Trophoblast cell (in vitro differentiated cells and primary cell): ENCODE measurements around the gene PALLD.

Experiments used
- DNase-seq, 2 donors: peaks; one replicate each; pipeline ENCODE4 v3.0.0-alpha.2; 2016
- H2AFZ ChIP-seq: 2 replicates; pipeline ENCODE4 v1.6.1; 2013; ENCODE audit warnings: low read length, moderate library complexity, mild to moderate bottlenecking; ENCODE audit not compliant: insufficient read depth, poor library complexity
- H2AK5ac ChIP-seq: 2 replicates; pipeline ENCODE4 v1.6.1; 2013; ENCODE audit warnings: mild to moderate bottlenecking, low read length
- H2BK120ac ChIP-seq: 2 replicates; pipeline ENCODE4 v1.6.1; 2013; ENCODE audit warnings: low read length, mild to moderate bottlenecking, moderate library complexity; ENCODE audit not compliant: insufficient read depth, poor library complexity
- H2BK12ac ChIP-seq: 2 replicates; pipeline ENCODE4 v1.6.1; 2013; ENCODE audit warnings: mild to moderate bottlenecking, low read length, moderate library complexity
- H2BK5ac ChIP-seq: 2 replicates; pipeline ENCODE4 v1.6.1; 2013; ENCODE audit warnings: low read length, low read depth, moderate library complexity, mild to moderate bottlenecking; ENCODE audit not compliant: poor library complexity
- H3K14ac ChIP-seq: 2 replicates; pipeline ENCODE4 v1.6.1; 2013; ENCODE audit warnings: mild to moderate bottlenecking, low read length
- H3K18ac ChIP-seq: 2 replicates; pipeline ENCODE4 v1.6.1; 2013; ENCODE audit warnings: mild to moderate bottlenecking, low read length
- H3K23ac ChIP-seq: 2 replicates; pipeline ENCODE4 v1.6.1; 2013; ENCODE audit warnings: low read length
- H3K27ac ChIP-seq: 2 replicates; pipeline ENCODE4 v1.5.1; 2013; ENCODE audit warnings: low read depth, mild to moderate bottlenecking, inconsistent platforms, low read length, moderate library complexity
- H3K27me3 ChIP-seq: 2 replicates; pipeline ENCODE4 v1.6.1; 2013; ENCODE audit warnings: inconsistent platforms, mild to moderate bottlenecking, low read length, moderate library complexity; ENCODE audit not compliant: insufficient read depth
- H3K36me3 ChIP-seq, 2 experiments: 1 replicate in 1 of 2; 2 replicates in 1 of 2; pipeline ENCODE4 v1.6.1; 2013; ENCODE audit warnings: low read length in 2 of 2, mild to moderate bottlenecking in 2 of 2, moderate library complexity in 1 of 2; ENCODE audit not compliant: insufficient read depth in 2 of 2, control insufficient read depth in 1 of 2
- H3K4ac ChIP-seq: 2 replicates; pipeline ENCODE4 v1.6.1; 2013; ENCODE audit warnings: low read depth, mild to moderate bottlenecking, low read length, moderate library complexity
- H3K4me1 ChIP-seq, 2 experiments: 1 replicate in 1 of 2; 2 replicates in 1 of 2; pipeline ENCODE4 v1.6.1; 2013; ENCODE audit warnings: low read length in 2 of 2, mild to moderate bottlenecking in 2 of 2, moderate library complexity in 1 of 2; ENCODE audit not compliant: insufficient read depth in 2 of 2, control insufficient read depth in 1 of 2
- H3K4me2 ChIP-seq: 2 replicates; pipeline ENCODE4 v1.6.1; 2013; ENCODE audit warnings: inconsistent platforms, mild to moderate bottlenecking, low read length, moderate library complexity
- H3K4me3 ChIP-seq: 2 replicates; pipeline ENCODE4 v1.5.1; 2013; ENCODE audit warnings: mild to moderate bottlenecking, low read depth, low read length, inconsistent platforms
- H3K79me1 ChIP-seq: one replicate; pipeline ENCODE4 v1.6.1; 2013; ENCODE audit warnings: low read length
- H3K79me2 ChIP-seq: 2 replicates; pipeline ENCODE4 v1.6.1; 2013; ENCODE audit warnings: low read length, mild to moderate bottlenecking; ENCODE audit not compliant: control insufficient read depth, insufficient read depth, poor library complexity
- H3K9ac ChIP-seq: 2 replicates; pipeline ENCODE4 v1.6.1; 2013; ENCODE audit warnings: mild to moderate bottlenecking, low read length
- H3K9me3 ChIP-seq: 2 replicates; pipeline ENCODE4 v1.6.1; 2013; ENCODE audit warnings: low read depth, mild to moderate bottlenecking, control low read depth, inconsistent platforms, low read length; ENCODE audit not compliant: insufficient read depth
- H4K12ac ChIP-seq: 2 replicates; pipeline ENCODE4 v1.6.1; 2013; ENCODE audit warnings: low read depth, mild to moderate bottlenecking, low read length, moderate library complexity
- H4K8ac ChIP-seq: 2 replicates; pipeline ENCODE4 v1.6.1; 2013; ENCODE audit warnings: low read depth, mild to moderate bottlenecking, low read length, moderate library complexity
- H4K91ac ChIP-seq: one replicate; pipeline ENCODE4 v1.6.1; 2013; ENCODE audit warnings: low read depth, mild to moderate bottlenecking, low read length, moderate library complexity
- WGBS: extraction: QIAGEN DNeasy Blood & Tissue Kit; methylation state at CpG from one replicate; pipeline ENCODE4 v1.1.7; 2013; ENCODE audit warnings: missing lambda C conversion rate; ENCODE audit not compliant: insufficient read length, insufficient coverage; ENCODE audit errors: extremely low coverage; 5-methylcytosine and 5-hydroxymethylcytosine counted together

The PALLD gene

DNA sequence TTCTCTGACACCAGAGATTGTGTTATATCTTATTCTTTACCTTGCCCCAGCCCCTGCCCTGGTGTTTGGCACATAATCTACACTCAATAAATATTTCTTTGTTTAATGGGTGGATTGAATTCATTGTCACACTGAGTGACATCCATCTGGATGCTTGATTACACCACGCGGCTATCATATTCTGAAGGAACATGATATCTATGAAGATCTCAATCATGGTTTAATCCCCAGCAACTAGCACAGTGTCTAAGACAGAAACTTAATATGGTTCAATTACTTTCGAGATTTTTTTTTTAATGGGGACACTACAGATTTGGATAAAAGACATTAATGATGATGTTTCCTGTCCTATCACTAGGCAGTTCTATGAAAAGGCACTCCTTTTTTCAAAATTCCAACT lies 246.3 kb downstream of the PALLD start:
- Histone ChIP-seq H3K18ac (no peak overlapping the region), H4K8ac (no peak overlapping the region), H3K79me1 (peaks cover 10% of the 10 kb centered on the region), H3K4me3 (no peak overlapping the region), H3K27ac (no peak overlapping the region), H2AK5ac (no peak overlapping the region), H2BK120ac (no peak overlapping the region), H3K9me3 (no peaks in the 10 kb centered on the region), H3K14ac (no peak overlapping the region), H4K91ac (no peak overlapping the region), H2AFZ (no peak overlapping the region), H3K4me1 (peaks cover 3 to 6% of the 10 kb centered on the region in 2 experiments), H3K36me3 (peaks cover 2 to 8% of the 10 kb centered on the region in 2 experiments), H3K23ac (no peak overlapping the region), H4K12ac (no peak overlapping the region), H3K27me3 (no peaks in the 10 kb centered on the region), H3K79me2 (no peaks in the 10 kb centered on the region), H3K4ac (no peak overlapping the region), H2BK12ac (no peak overlapping the region), H2BK5ac (no peak overlapping the region), H3K9ac (no peak overlapping the region), H3K4me2 (no peak overlapping the region)
- no CpG with 5 or more reads among the region's 3 CpGs for WGBS
- DNase-seq = no peak

GRCh38 chr4:168743601-168744000 lies 246.7 kb downstream of the PALLD start:
- Histone ChIP-seq H3K14ac (no peak overlapping the region), H3K4ac (no peak overlapping the region), H2BK5ac (no peak overlapping the region), H3K27ac (peak overlapping the region; percentile 30), H4K91ac (no peak overlapping the region), H3K18ac (no peak overlapping the region), H3K4me1 (peaks cover 3 to 6% of the 10 kb centered on the region in 2 experiments), H3K4me2 (no peak overlapping the region), H3K79me2 (no peaks in the 10 kb centered on the region), H3K36me3 (peaks cover 2 to 10% of the 10 kb centered on the region in 2 experiments), H4K8ac (no peak overlapping the region), H3K9me3 (no peaks in the 10 kb centered on the region), H2AFZ (no peak overlapping the region), H3K4me3 (no peak overlapping the region), H2BK12ac (no peak overlapping the region), H3K27me3 (no peaks in the 10 kb centered on the region), H4K12ac (no peak overlapping the region), H3K9ac (no peak overlapping the region), H3K79me1 (peaks cover 8% of the 10 kb centered on the region), H2AK5ac (no peak overlapping the region), H2BK120ac (no peak overlapping the region), H3K23ac (no peak overlapping the region)
- no peak for DNase-seq
- no CpG with 5 or more reads among the region's 3 CpGs for WGBS

- no peak overlapping the region for H4K91ac ChIP-seq
- no CpG with 5 or more reads among the region's 5 CpGs for whole genome bisulfite sequencing
- no peaks in the 10 kb centered on the region for H3K9me3 ChIP-seq
- H3K23ac ChIP-seq = no peak overlapping the region
- no peak overlapping the region for H3K4ac ChIP-seq
- H3K36me3 ChIP-seq = peaks cover 5 to 12% of the 10 kb centered on the region in 2 experiments
- no peak overlapping the region for H3K14ac ChIP-seq
- H2AK5ac ChIP-seq = no peak overlapping the region
- H3K79me1 ChIP-seq = peaks cover 8% of the 10 kb centered on the region
- no peaks in the 10 kb centered on the region for H3K79me2 ChIP-seq
- H3K4me2 ChIP-seq = no peak overlapping the region
- H4K8ac ChIP-seq = no peak overlapping the region
- H4K12ac ChIP-seq = no peak overlapping the region
- H2BK120ac ChIP-seq = no peak overlapping the region
- no peak overlapping the region for H3K9ac ChIP-seq
- H3K18ac ChIP-seq = no peak overlapping the region
- H3K4me1 ChIP-seq = peaks cover 3 to 6% of the 10 kb centered on the region in 2 experiments
- no peak overlapping the region for H2BK5ac ChIP-seq
- no peak overlapping the region for H2BK12ac ChIP-seq
- no peaks in the 10 kb centered on the region for H3K27me3 ChIP-seq
- DNase-seq = no peak
- no peak overlapping the region for H3K4me3 ChIP-seq
- H3K27ac ChIP-seq = peak overlapping the region; percentile 30
- H2AFZ ChIP-seq = no peak overlapping the region
Observed at GRCh38 chr4:168744021-168744420, 247.2 kb downstream of the PALLD start.

DNA sequence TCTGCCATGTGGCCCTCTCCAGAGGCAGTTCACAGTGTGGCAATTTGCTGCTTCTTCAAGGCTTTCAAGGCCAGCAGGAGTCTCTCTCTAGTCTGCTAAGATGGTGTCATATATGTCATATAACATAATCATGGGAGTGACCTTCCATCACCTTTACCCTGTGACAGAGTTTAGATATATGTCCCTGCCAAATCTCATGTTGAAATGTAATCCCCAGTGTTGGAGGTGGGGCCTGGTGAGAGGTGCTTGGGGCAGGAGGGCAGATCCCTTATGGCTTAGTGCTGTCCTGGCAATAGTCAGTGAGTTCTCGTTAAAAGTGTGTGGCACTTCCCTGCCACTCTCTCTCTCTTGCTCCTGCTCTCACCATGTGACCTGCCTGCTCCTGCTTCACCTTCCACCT lies 252.0 kb downstream of the PALLD start:
- Histone ChIP-seq H3K4me3 (no peak overlapping the region), H3K14ac (no peak overlapping the region), H3K36me3 (peaks cover 13% of the 10 kb centered on the region in 2 experiments), H3K27me3 (no peaks in the 10 kb centered on the region), H3K18ac (no peak overlapping the region), H2BK12ac (no peak overlapping the region), H2BK5ac (no peak overlapping the region), H4K91ac (no peak overlapping the region), H3K79me2 (no peaks in the 10 kb centered on the region), H2AFZ (no peak overlapping the region), H3K79me1 (no peaks in the 10 kb centered on the region), H3K4me1 (peaks cover 0 to 3% of the 10 kb centered on the region in 2 experiments), H3K9me3 (peaks cover 1% of the 10 kb centered on the region), H2AK5ac (no peak overlapping the region), H2BK120ac (no peak overlapping the region), H3K9ac (no peak overlapping the region), H3K23ac (no peak overlapping the region), H3K4me2 (no peak overlapping the region), H3K27ac (no peak overlapping the region), H4K12ac (no peak overlapping the region), H3K4ac (no peak overlapping the region), H4K8ac (no peak overlapping the region)
- no peak for DNase-seq
- no CpG with 5 or more reads among the region's 1 CpG for WGBS
